Adipose tissue (tissue), 3 donors: Measurements from ENCODE around the gene ZMYM4. TPM values are rescaled to one million over a fixed set of nuclear protein-coding genes. Genes with fewer than 3 reads are reported as not detected.
"Not testable (repeated sequence)": the region's sequence is repeated elsewhere in the genome, so short reads cannot be mapped to it uniquely, and the experiment has no call there.

Source experiments
- H3K27ac ChIP-seq: one replicate; pipeline ENCODE4 v1.5.1; 2013; ENCODE audit warnings: low read depth, low read length
- WGBS, 3 donors: extraction: QIAGEN DNeasy Blood & Tissue Kit; methylation state at CpG; one replicate each; pipeline ENCODE4 v1.1.7; 2013; 5-methylcytosine and 5-hydroxymethylcytosine counted together
- polyA plus RNA-seq, 3 donors: library from polyadenylated mRNA; stranded (reverse); fragments of 200-250 nt; gene quantifications; one replicate each; pipeline ENCODE4 v1.2.3, GENCODE V29; 2013
- donor health status: healthy with polysubstance abuse.
- donor health status: Bipolar disorder and iron deficiency.
- donor health status: healthy.

The ZMYM4 gene
- polyA plus RNA-seq, 3 donors, result 5.9 to 10.6 (median 10.2) TPM

- WGBS, 3 donors, result 92 to 95% (median 93%) methylated on average over 10 of the region's 10 CpGs
- no peak overlapping the region for H3K27ac ChIP-seq
Observed at GRCh38 chr1:35436078-35436477, 167.6 kb downstream of the ZMYM4 start.

- H3K27ac ChIP-seq, result no peak overlapping the region
- WGBS, 3 donors, result 94 to 98% (median 95%) methylated on average over 9 of the region's 9 CpGs
Observed at GRCh38 chr1:35437200-35437599, 168.7 kb downstream of the ZMYM4 start.

GRCh38 chr1:35439626-35440025 is 171.1 kb downstream of the ZMYM4 start:
- WGBS, 3 donors, result 81 to 97% (median 96%) methylated on average over 1 of the region's 1 CpG
- H3K27ac ChIP-seq, result no peak overlapping the region

DNA sequence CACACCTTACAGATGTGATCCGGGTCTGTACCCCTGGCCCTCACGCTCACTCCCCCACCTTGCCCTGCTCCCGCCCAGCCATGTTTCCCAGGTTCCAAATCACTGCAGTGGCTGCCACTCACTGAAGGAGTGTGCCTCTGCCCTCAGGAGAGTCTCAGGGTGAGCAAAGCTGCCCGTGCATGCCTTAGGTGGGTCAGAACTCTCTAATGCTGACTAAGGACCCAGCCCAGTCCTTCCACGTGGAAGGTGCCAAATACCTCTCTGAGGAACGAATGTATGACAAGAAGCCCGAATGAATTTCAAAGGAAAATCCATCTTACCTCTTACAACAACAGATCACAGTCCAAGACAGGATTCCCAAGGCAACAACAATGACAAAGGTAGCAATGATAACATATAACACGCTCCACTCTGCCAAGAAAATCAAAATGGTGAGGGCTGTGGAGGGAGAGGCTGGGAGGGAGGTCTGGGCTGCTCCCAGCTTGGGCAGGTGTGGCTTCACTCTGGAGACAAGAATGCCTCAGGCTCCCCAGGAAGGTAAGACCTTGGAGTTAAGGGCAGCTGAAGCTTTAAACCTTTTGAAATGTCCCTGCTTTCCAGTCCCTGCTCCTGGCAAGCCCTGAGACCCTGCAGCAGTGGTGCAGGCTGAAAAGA is 173.5 kb downstream of the ZMYM4 start:
- 88 to 91% (median 89%) methylated on average over 8 of the region's 8 CpGs for WGBS, 3 donors
- H3K27ac ChIP-seq, result no peak overlapping the region

DNA sequence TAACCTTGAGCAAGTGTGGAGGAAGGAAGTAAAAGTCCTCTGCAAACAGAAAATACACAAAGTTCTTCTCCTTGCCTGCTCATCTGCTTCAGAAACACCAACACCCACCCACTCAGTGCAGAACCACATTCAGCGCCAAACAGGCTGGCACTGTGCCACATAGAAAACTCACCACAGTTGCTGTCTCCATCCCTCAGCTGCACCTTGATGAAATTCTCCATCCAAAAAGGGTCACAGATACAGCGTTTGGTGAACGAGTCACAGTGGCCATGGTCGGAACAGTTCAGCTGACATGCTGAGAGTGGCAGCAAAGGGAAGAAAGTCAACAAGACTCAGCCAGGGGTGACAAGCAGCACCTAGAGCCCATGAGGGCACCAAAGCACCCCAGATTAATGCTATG is 174.2 kb downstream of the ZMYM4 start:
- no peak overlapping the region for H3K27ac ChIP-seq
- 53 to 84% (median 53%) methylated on average over 4 of the region's 4 CpGs for WGBS, 3 donors

DNA sequence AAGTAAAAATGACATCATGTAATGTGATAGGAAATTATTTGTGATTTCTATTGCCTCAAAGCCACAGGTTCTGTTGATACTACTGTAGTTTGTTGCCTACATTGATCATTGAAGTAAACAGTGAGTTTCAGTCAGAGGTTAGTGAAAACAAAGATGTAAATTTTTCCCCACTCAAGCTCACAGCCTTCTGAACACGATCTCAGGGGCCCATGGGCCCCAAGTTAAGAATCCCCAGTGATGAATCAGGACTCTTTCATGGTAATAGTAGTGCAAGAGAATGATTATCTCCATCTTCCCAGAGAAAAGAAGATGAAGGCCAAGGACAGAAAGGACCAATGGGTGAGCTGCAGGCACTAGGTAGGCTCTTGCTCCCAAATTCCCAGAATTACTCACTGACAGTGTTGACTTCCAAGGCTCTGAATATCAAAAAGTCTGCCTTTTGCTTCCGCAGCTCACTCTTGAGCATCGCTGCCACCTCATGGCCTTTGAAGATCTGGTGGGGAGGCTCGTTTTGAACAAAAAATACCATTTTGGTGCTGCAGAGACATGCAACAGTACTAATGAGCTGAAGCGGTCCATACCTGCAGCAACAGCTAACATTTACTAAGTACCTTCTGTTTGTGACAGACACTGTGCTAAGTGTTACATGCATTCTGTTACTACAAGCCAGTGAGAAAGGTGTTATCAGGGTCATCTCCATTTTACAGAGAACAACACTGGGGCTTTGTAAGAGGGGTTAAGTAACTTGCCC is 175.4 kb downstream of the ZMYM4 start:
- 81 to 86% (median 86%) methylated on average over 5 of the region's 5 CpGs for WGBS, 3 donors
- H3K27ac ChIP-seq, result no peak overlapping the region

DNA sequence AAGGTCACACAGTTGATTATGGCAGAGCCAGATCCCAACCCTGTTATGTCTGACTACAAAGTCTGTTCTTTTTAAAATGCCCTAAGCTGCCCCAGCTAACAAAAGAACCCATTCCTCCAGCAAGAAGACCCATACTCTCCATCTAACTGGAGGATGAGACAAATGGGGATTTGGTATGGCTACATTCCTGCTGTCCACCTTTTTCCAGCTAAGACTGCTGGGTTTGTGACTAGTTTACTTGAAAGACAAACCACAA is 175.9 kb downstream of the ZMYM4 start:
- no peak overlapping the region for H3K27ac ChIP-seq

GRCh38 chr1:35447278-35447677 is 178.8 kb downstream of the ZMYM4 start:
- H3K27ac ChIP-seq, result no peak overlapping the region

DNA sequence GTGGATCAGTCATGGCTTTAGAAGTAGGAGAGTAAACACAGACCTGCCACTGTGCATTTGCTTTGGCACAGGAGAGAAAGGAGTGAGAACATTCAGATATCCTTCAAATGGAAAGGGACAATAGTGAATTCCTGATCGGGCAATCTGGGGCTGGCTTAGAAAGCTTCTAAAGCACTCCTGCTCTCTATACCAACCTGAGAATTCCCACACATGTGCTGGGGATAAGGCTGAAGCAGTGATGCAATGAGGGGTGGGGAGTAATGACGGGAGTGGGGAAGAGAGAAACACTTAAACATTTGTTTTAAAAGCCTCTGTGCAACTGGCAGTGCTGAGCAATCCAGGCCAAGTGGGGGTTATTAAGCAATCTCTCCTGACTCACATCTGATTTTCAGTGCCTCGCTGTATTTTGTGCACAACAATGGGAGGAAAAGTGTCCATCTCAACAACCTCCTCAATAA is 179.9 kb downstream of the ZMYM4 start:
- H3K27ac ChIP-seq, result no peak overlapping the region
- WGBS, 3 donors, result 33 to 41% (median 34%) methylated on average over 3 of the region's 3 CpGs

GRCh38 chr1:35449334-35450008 is 181.0 kb downstream of the ZMYM4 start:
- H3K27ac ChIP-seq, result no peak overlapping the region
- 82 to 89% (median 88%) methylated on average over 7 of the region's 7 CpGs for WGBS, 3 donors

DNA sequence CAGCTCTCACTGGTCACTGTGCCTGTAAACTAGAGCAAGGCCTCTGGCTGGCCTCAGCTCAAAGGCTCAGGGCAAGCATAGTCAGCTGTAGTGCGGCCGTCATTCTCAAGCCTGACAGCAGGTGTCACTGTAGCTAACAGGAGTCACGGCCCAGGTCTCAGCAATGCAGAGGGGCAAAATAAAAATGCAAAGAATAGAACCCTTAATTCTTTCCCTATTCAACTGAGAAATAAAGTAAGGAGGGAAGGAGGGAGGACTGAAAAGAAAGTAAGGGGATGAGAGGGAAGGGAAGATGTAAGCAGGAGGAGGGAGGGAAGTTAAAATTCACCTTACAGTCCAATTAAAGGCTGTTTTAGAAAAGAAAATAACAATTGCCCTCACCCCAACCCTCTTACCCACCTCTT is 182.6 kb downstream of the ZMYM4 start:
- WGBS, 3 donors, result 3 to 5% (median 5%) methylated on average over 3 of the region's 3 CpGs
- no peak overlapping the region for H3K27ac ChIP-seq

DNA sequence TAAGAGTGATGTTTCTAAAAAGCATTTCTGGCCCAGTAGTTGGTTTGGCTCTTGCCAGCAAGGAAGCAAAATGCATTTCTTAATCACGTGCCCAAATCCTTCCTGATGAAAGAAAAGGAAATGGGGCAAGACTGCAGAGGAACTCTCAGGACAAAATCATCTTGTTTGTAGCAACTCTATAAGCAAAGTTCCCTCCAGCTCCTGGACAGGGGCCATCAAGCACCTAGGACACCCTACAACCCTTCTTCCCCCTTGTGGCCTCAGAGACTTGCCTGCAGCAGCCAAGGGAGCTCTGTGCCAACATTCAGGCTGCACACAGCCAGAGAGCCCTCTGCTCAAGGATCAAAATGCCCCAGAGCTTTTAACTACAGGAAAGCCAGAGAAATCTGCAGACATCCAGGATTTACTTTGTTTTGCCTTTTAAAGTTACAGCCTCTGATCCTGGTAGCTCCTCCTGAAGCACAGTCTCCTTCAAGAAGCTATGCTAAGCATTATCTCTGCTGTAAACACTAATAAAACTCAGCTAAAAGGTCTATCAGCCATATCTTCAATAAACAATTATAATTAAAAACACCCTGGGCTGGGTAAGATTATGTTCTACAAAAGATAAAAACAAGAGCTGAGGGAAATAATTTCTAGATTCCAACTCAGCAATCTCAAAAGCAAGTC is 183.7 kb downstream of the ZMYM4 start:
- WGBS, 3 donors, result 0 to 23% (median 4%) methylated on average over 1 of the region's 1 CpG
- no peak overlapping the region for H3K27ac ChIP-seq

DNA sequence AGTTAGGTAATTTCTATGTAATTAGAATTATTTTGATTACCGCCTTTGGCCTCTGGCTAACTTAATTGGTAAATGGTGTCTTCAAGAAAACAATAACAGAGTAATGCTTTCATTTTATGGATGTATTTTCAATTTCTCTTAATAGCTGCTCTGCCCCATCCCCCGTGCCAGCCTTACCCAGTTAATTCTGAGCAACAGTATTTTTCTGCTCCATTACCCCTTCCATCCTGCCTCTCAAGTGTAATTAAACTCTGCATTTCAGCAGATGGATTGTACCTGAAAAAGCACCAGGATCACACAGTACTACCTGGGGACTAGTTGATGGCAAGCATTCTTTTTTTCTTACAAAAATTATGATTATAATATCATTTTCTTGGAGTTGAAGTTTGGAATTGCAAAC is 184.5 kb downstream of the ZMYM4 start:
- 83 to 89% (median 86%) methylated on average over 2 of the region's 2 CpGs for WGBS, 3 donors

DNA sequence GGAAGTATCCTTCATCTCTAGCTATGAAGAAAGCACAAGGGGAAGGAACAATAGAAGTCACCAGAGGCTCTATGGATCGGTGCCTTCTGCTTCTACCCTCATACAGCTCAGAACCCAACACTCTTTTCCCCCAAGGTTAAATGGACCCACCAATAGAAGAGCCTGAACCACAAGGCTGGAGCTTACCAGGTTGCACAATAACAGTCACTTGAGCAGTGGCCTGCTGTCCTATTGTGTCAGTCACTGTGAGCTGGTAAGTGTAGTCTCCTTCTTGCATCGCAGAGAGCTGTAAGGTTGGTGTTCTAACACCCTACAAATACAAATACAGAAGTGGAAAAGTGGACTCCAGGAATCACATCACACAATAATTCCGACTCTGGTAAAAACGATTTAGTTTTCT is 185.7 kb downstream of the ZMYM4 start:
- 63 to 93% (median 66%) methylated on average over 4 of the region's 4 CpGs for WGBS, 3 donors
- no peak overlapping the region for H3K27ac ChIP-seq

More for the DNA sequence above, 184.5 kb downstream of the ZMYM4 start:
- H3K27ac ChIP-seq, result no peak overlapping the region

DNA sequence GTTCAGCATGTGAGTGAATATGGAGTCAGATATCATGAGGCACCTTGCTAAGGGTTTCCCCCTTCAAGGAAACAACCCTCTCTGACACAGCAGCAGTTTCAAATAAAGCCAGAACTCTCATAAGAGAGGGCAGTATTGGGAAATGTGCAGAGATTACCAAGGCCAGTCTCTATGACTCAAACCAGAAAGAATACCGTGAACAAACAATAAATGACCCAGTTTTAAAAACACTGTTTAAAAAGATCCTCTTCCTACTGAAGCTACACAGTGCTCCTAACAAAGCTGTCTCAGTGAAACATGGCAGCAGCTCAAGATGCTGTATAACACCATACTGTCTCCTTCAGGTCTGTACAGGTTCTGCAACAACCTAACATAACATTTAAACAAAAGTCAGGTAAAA is 186.1 kb downstream of the ZMYM4 start:
- H3K27ac ChIP-seq, result no peak overlapping the region
- WGBS, 3 donors, result 24 to 71% (median 41%) methylated on average over 1 of the region's 1 CpG

DNA sequence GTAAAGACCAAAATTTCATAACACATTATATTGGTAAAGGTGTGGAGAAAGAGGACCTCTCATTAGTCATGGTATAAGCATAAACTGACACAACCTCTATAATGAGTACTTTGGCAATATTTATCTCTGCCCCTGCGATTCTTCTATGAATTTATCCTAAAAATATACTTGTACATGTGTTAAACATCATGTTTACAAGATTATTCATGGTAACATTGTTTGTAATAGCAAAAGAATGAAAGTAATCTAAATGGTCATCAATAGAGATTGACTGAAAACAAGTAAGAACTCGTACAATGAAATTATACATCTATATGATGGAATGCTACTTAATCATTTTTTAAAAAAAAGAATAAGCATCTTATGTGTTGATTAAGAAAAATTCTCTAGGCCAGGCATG is 192.3 kb downstream of the ZMYM4 start:
- WGBS, 3 donors, result 94 to 98% (median 96%) methylated on average over 2 of the region's 2 CpGs
- no peak overlapping the region for H3K27ac ChIP-seq

DNA sequence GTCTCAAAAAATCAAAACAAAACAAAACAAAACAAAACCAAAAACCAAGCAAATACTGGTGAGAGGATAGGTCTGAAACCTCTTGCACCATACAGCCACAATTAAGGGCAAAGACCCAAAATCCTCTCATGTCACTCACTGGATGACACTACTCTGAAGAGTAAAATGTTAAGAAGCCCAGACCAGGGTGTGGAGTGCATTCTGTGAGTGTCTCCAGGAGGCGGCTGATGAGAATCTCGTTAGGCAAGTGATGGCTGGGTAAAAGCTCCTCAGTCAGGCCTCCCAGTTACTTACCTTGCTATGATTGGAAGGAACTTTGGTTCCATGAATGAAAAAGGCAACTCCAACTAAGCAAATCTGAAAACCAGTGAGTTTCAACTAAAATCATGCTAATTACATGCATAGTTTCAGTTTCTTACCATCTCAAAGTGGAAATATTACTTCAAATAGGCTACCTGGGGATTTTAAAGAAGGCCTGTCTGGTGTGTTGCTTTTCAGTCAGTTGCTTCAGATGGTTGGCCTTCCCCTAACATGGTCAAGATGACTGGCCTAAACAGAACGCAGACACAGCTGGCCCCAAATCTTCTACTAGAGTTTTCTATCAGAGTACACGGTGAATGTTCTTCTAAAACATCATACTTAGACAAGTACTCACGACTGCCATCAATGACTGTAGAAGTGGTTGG is 193.6 kb downstream of the ZMYM4 start:
- no peak overlapping the region for H3K27ac ChIP-seq
- WGBS, 3 donors, result 90 to 94% (median 93%) methylated on average over 5 of the region's 5 CpGs

DNA sequence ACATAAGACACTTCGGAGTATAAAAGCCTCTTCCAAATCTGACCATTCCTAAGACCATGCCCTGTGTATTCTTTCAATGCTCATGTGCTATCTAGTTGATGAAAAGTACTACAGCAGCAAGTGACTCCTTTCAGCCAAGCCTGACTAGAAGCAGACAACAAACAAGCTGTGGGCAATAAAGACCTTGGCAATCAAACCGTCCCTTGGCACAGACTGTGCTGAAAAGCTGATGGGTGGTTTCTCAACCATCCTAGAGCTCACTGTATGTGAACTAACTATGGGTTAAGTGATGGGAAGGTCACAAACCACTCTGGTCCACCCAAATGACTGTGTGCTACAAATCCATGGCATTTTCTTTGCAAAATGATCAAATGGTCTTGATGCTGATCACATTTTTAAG is 194.7 kb downstream of the ZMYM4 start:
- no peak overlapping the region for H3K27ac ChIP-seq
- 79 to 92% (median 92%) methylated on average over 2 of the region's 2 CpGs for WGBS, 3 donors

GRCh38 chr1:35463749-35464148 is 195.2 kb downstream of the ZMYM4 start:
- H3K27ac ChIP-seq, result not testable (repeated sequence)
- WGBS, 3 donors, result 95 to 98% (median 95%) methylated on average over 2 of the region's 2 CpGs
